GM12878 (cell line): ENCODE results near the gene PREP. TPM values are rescaled to one million over a fixed set of nuclear protein-coding genes. Genes with fewer than 3 reads are reported as not detected.
A peak's percentile ranks its signal among the peaks of the same experiment; 100 is the strongest.

ENCODE experiments used
- CBX5 ChIP-seq: sonication (generic); IDR thresholded peaks from 2 replicates; pipeline ENCODE4 v1.6.1; 2016; ENCODE audit warnings: low read depth, moderate library complexity, mild to moderate bottlenecking, inconsistent platforms
- CHD2 ChIP-seq: IDR thresholded peaks from 2 replicates; pipeline ENCODE4 v1.6.1; 2011; ENCODE audit warnings: low read depth, low read length, improper control_type of control experiment, borderline replicate concordance
- FOS ChIP-seq: IDR thresholded peaks from 3 replicates; pipeline ENCODE4 v1.6.1; 2011; ENCODE audit warnings: borderline replicate concordance; ENCODE audit not compliant: insufficient read length; ENCODE audit errors: extremely low read depth
- MYC ChIP-seq: IDR thresholded peaks from 2 replicates; pipeline ENCODE4 v1.6.1; 2011; ENCODE audit warnings: mild to moderate bottlenecking, low read length, moderate library complexity, inconsistent platforms; ENCODE audit not compliant: insufficient read depth, insufficient replicate concordance, insufficient read length, severe bottlenecking
- NFXL1 ChIP-seq: fragments of 450-650 bp; IDR thresholded peaks from 2 replicates; pipeline ENCODE4 v1.6.1; 2017; ENCODE audit warnings: antibody characterized with exemption, mild to moderate bottlenecking, borderline replicate concordance
- NRF1 ChIP-seq: conservative IDR thresholded peaks from 2 replicates; pipeline ENCODE4 v1.6.1; 2011; ENCODE audit warnings: mild to moderate bottlenecking, low read depth, low read length, improper control_type of control experiment
- RUNX3 ChIP-seq: IDR thresholded peaks from 2 replicates; pipeline ENCODE4 v1.6.1; 2012; ENCODE audit warnings: low read length, inconsistent platforms
- SREBF1 ChIP-seq: IDR thresholded peaks from 2 replicates; pipeline ENCODE4 v1.6.1; 2012; ENCODE audit warnings: mild to moderate bottlenecking, low read length
- TARDBP ChIP-seq: IDR thresholded peaks from 2 replicates; pipeline ENCODE4 v1.6.1; 2016; ENCODE audit warnings: borderline replicate concordance
- ZNF217 ChIP-seq: fragments of 450-650 bp; IDR thresholded peaks from 2 replicates; pipeline ENCODE4 v1.6.1; 2017; ENCODE audit warnings: antibody characterized with exemption, mild to moderate bottlenecking
- polyA plus RNA-seq, 11 experiments: library from polyadenylated mRNA; depleted of rRNA in 4 of 11; unstranded in 6 of 11; stranded (reverse) in 5 of 11; fragments of >200 nt; fragmentation: Nextera tagmentation in 4 of 11; fragmentation: Illumina TruSeq in 1 of 11; extraction: Ambion mirVana in 4 of 11; extraction: Trizol in 1 of 11; gene quantifications; 1 replicate in 1 of 11; 2 replicates in 10 of 11; pipeline versions ENCODE4 v1.2.1 to v1.2.3, GENCODE V29; 2011 to 2016; ENCODE audit warnings: inconsistent platforms in 2 of 11, missing spikeins in 2 of 11, low read depth in 1 of 11
- total RNA-seq, 4 experiments: library from RNA; depleted of rRNA in 3 of 4; stranded (reverse); fragments of >200 nt in 3 of 4; fragmentation: Illumina TruSeq in 1 of 4; extraction: Trizol in 1 of 4; gene quantifications; 2 replicates each; pipeline versions ENCODE4 v1.2.1 to v1.2.3, GENCODE V29; 2013 to 2021
- TF ChIP-seq, protein P1 (sequence below): fragments of 450-650 bp; IDR thresholded peaks from 2 replicates; pipeline ENCODE4 v1.6.1; 2017; ENCODE audit warnings: mild to moderate bottlenecking, moderate library complexity

Gene PREP
- total and polyA plus RNA-seq, 10 of the 15 experiments (the other 5 are each of a cell fraction or from before 2014, with no cell fraction given): 6.5 to 33.6 (median 18.1) TPM

DNA sequence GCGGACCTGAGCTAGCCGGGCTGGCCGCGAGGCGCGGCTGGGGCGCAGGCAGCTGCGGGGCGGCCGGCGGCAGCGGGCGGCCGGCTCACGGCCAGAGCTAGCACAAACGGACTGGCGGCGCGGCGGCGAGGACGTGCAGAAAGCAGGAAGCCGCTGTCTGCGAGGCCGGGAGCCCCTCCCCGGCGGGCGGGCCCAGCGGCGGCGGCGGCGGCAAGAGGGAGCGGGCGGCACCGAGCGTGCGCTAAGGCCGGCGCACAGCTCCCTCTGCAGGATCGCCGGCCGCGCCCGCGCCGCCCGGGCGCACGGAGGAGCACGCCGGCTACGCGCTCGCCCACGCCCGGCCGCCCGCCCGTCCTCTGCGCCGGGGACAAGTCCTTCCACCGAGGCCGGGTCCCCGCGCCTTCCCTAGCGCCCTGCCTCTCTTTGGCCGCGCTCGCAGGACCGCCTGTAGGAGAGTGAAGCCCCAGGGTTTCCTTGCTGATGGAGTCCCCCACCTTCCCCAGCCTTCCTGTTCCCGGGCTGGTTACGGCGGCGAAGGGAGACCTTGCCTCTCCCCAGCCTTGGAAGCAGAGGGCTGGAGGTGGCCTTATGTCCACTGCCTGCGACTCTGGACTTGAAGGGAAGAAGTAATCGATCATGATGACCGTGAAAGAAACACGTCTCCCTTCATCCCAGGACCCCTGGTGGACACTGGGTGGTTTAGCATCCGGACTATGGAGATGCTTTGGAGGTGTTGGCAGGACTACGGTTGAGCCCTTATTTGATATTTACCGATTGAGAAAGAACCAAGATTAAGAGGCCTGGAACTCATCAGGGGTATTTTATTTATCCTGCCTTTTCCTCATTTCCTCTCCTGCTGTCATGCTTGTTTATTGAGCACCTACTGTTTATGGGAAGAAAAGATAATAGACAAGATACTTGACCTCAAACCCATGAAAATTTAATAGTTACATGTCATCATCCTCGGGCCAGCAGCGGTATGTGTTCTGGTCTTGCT is at the start of gene PREP (continued):
- TF ChIP-seq, protein P1, sequence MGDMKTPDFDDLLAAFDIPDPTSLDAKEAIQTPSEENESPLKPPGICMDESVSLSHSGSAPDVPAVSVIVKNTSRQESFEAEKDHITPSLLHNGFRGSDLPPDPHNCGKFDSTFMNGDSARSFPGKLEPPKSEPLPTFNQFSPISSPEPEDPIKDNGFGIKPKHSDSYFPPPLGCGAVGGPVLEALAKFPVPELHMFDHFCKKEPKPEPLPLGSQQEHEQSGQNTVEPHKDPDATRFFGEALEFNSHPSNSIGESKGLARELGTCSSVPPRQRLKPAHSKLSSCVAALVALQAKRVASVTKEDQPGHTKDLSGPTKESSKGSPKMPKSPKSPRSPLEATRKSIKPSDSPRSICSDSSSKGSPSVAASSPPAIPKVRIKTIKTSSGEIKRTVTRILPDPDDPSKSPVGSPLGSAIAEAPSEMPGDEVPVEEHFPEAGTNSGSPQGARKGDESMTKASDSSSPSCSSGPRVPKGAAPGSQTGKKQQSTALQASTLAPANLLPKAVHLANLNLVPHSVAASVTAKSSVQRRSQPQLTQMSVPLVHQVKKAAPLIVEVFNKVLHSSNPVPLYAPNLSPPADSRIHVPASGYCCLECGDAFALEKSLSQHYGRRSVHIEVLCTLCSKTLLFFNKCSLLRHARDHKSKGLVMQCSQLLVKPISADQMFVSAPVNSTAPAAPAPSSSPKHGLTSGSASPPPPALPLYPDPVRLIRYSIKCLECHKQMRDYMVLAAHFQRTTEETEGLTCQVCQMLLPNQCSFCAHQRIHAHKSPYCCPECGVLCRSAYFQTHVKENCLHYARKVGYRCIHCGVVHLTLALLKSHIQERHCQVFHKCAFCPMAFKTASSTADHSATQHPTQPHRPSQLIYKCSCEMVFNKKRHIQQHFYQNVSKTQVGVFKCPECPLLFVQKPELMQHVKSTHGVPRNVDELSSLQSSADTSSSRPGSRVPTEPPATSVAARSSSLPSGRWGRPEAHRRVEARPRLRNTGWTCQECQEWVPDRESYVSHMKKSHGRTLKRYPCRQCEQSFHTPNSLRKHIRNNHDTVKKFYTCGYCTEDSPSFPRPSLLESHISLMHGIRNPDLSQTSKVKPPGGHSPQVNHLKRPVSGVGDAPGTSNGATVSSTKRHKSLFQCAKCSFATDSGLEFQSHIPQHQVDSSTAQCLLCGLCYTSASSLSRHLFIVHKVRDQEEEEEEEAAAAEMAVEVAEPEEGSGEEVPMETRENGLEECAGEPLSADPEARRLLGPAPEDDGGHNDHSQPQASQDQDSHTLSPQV: peak; percentile 62; the same call in 1 of the 2 replicates
- TF ChIP-seq MYC (no peak), CBX5 (no peak), FOS (no peak), NFXL1 (no peak), RUNX3 (0 out of 2 replicates have a peak, but pooled peaks have one; percentile 19), TARDBP (no peak), ZNF217 (no peak), NRF1 (no peak), CHD2 (no peak), SREBF1 (no peak)
